ENCODE data around the gene RHOXF2B. TPM values are rescaled to one million over a fixed set of nuclear protein-coding genes. Genes with fewer than 3 reads are reported as not detected.
"Not testable (repeated sequence)": the region's sequence is repeated elsewhere in the genome, so short reads cannot be mapped to it uniquely, and the experiment has no call there.

Gene RHOXF2B
- not detected for total RNA-seq
- polyA plus RNA-seq, result not detected
- long read RNA-seq, donor 1, result 0 reads
- long read RNA-seq, donor 2, result 0 reads

DNA sequence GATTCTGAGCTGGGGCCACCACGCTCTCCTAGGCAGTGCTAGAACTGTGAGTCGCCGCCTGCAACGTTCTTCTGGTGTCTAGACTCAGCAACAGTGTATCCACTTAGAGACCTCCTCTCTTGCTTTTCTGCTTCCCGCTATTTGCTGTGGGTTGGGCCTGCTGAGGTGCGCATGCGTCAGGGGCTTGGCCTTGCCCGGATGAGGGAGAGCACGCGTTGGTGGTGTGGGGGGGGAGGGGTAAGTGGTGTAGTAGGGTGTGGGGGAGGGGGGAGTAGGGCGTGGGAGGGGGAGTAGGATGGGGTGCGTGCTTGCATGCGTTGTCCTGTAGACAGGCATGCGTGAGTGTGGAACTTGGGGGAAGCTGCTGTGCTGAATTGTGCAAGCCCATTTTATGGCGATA, at the start of gene RHOXF2B:
Gene RHOXF2B, minus strand, starts transcription at position 101 of the 400 bp plus-strand sequence. CDS start 138 bp downstream, outside the sequence.
- H3K36me3 ChIP-seq (ENCODE audit: insufficient read depth in 1 of 2, low read depth in 1 of 2); DNase-seq; H3K27ac ChIP-seq; H3K4me3 ChIP-seq; H3K9me3 ChIP-seq; H3K4me1 ChIP-seq; intact Hi-C loops (cut with DNase I); H3K27me3 ChIP-seq (ENCODE audit: insufficient read depth in 3 of 3, low read length in 2 of 3); ATAC-seq: not testable (repeated sequence)
- no CpG with 5 or more reads among the region's 15 CpGs for WGBS, 3 donors

DNA sequence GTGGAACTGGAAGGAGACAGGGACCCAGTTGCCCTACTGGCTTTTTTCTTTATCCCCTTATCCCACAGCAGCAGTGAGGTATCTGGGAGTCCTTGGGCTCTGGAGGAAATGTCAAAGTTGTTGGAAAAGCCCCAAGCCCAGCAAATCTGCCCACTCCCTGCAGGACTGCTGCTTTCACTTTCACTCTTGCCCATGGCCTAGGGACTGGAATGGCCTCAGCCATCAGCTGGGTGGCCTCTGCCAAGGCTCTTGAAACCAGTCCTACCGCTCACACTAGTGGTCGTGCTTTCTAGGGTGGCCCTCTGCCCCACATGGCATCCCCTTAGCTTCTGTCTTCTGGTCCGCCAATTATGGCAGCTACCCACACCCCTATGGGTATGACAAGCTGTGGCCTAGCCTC, 48.0 kb upstream of the RHOXF2B start:
- intact Hi-C loops (cut with DNase I), result loop anchor here in 1 of 2 donors (5.0 kb wide), 1 partner anchor 102 kb away; no protein-coding TSS in a partner anchor
- ATAC-seq (no peak), DNase-seq (no peak)
- TF ChIP-seq, protein P1, sequence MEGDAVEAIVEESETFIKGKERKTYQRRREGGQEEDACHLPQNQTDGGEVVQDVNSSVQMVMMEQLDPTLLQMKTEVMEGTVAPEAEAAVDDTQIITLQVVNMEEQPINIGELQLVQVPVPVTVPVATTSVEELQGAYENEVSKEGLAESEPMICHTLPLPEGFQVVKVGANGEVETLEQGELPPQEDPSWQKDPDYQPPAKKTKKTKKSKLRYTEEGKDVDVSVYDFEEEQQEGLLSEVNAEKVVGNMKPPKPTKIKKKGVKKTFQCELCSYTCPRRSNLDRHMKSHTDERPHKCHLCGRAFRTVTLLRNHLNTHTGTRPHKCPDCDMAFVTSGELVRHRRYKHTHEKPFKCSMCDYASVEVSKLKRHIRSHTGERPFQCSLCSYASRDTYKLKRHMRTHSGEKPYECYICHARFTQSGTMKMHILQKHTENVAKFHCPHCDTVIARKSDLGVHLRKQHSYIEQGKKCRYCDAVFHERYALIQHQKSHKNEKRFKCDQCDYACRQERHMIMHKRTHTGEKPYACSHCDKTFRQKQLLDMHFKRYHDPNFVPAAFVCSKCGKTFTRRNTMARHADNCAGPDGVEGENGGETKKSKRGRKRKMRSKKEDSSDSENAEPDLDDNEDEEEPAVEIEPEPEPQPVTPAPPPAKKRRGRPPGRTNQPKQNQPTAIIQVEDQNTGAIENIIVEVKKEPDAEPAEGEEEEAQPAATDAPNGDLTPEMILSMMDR (IDR thresholded peaks at IDR 0.05), result no peak
- Histone ChIP-seq H3K36me3 (ENCODE audit: insufficient read depth in 1 of 2, low read depth in 1 of 2) (no peaks in the 10 kb centered on the region), H3K27ac (no peak overlapping the region), H3K4me1 (no peaks in the 10 kb centered on the region), H3K4me3 (peak overlapping the region; percentile 8), H3K27me3 (ENCODE audit: insufficient read depth in 3 of 3, low read length in 2 of 3) (no peaks in the 10 kb centered on the region), H3K9me3 (no peaks in the 10 kb centered on the region)
- 69 to 85% (median 72%) methylated on average over 3 of the region's 3 CpGs for WGBS, 3 donors

DNA sequence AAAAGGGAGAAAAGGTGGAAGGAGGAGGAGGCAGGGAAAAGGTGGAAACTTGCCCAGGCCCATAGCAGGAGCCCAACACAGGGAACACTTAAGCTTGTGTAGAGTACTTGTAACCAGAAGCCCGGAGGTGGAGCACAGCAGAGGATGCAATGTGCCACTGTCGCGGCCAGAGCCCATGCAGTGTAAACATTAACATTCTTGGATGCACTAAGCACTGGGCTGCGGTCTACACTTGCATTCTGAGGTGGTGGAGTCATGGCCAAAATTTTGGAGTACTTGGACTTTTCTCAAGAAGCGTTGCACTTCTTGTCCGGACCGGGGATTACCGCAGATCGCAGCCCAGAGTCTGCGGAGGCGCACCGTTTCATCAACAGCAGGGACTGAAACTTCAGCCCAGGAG, 42.7 kb upstream of the RHOXF2B start:
- no peak overlapping the region for H3K27ac ChIP-seq
- no peaks in the 10 kb centered on the region for H3K27me3 ChIP-seq (ENCODE audit: insufficient read depth in 3 of 3, low read length in 2 of 3)
- TF ChIP-seq, protein P1 (IDR thresholded peaks at IDR 0.05), result no peak
- 54 to 76% (median 76%) methylated on average over 12 of the region's 12 CpGs for WGBS, 3 donors
- H3K9me3 ChIP-seq, result no peaks in the 10 kb centered on the region
- peak overlapping the region; percentile 28 for H3K4me3 ChIP-seq
- ATAC-seq (peak; percentile 64 to 97 (median 84)), DNase-seq (no peak)
- no peaks in the 10 kb centered on the region for H3K4me1 ChIP-seq
- H3K36me3 ChIP-seq (ENCODE audit: insufficient read depth in 1 of 2, low read depth in 1 of 2), result no peaks in the 10 kb centered on the region
- intact Hi-C loops (cut with DNase I), result no loop called here

DNA sequence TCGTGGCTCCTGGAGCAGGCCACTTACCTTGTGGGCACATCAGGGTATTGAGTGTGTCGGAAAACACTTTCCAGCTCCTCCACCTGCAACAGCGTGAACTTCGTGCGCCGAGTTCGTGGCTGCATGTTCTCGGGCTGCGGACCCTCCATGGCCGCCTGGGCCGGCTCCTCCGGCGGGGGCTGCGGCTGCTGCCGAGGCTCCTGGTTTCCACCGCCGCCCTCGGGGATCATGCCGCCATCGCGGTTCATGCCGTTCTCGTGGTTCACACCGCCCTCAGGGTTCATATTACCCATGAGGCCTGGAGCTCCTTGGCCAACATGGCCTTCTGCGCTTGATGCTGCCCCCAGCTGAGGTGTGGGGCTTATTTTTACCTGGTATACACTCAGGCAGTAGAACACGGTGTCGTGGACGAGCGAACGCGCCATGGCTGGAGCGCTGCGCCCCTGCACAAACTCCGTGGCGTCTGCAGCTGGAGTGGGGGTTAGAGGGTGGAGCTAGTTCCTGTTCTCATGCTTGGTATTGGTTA, 38.0 kb upstream of the RHOXF2B start, which contains the start of gene RHOXF1:
Gene RHOXF1, minus strand, starts transcription at position 476 of the 526 bp plus-strand sequence. Its CDS starts 51 bp downstream, at position 425.
- H3K27me3 ChIP-seq (ENCODE audit: insufficient read depth in 3 of 3, low read length in 2 of 3), result no peaks in the 10 kb centered on the region
- intact Hi-C loops (cut with DNase I), result no loop called here
- TF ChIP-seq, protein P1 (IDR thresholded peaks at IDR 0.05), result no peak
- no peak for ATAC-seq
- H3K36me3 ChIP-seq (ENCODE audit: insufficient read depth in 1 of 2, low read depth in 1 of 2), result no peaks in the 10 kb centered on the region
- H3K4me3 ChIP-seq, result no peak within 1 kb of the TSS
- 92 to 97% (median 96%) methylated on average over 15 to 35 of the region's 35 CpGs for WGBS, 3 donors
- H3K27ac ChIP-seq, result no peak within 1 kb of the TSS
- DNase-seq, result no peak
- H3K9me3 ChIP-seq, result no peaks in the 10 kb centered on the region
- H3K4me1 ChIP-seq, result no peaks in the 10 kb centered on the region

DNA sequence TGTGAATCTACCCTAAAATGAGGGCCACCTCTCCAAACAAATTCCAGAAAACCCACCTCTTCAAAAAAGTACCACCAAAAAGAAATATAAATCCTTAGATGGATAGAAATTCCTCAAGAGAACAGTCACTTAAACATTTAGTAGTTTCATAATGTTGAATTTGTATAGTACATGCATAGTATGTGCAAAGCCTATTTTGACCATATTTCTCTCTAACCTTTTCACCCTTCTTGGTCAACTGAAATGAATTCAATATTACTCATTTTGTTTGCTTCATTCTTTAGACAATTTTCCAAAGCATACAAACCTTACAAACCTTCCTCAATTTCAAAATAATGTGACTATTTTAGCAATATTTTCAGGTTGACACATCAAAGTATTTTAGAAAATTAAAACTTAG, 34.1 kb upstream of the RHOXF2B start:
- ATAC-seq (no peak), DNase-seq (no peak)
- Histone ChIP-seq H3K27ac (no peak overlapping the region), H3K36me3 (ENCODE audit: insufficient read depth in 1 of 2, low read depth in 1 of 2) (no peaks in the 10 kb centered on the region), H3K27me3 (ENCODE audit: insufficient read depth in 3 of 3, low read length in 2 of 3) (no peaks in the 10 kb centered on the region), H3K4me3 (no peak overlapping the region), H3K9me3 (no peaks in the 10 kb centered on the region), H3K4me1 (no peaks in the 10 kb centered on the region)
- TF ChIP-seq, protein P1 (IDR thresholded peaks at IDR 0.05), result no peak
- intact Hi-C loops (cut with DNase I), result no loop called here

All from psoas muscle (tissue), 8 donors.